ENCODE data around the gene ORM2. TPM values are rescaled to one million over a fixed set of nuclear protein-coding genes. Genes with fewer than 3 reads are reported as not detected.

ORM2 gene
- total RNA-seq, 2 donors from 2014 or later, result not detected

- WGBS, 2 donors, result 70 to 75% methylated on average over 5 of the region's 5 CpGs
- Histone ChIP-seq H3K27me3 (no peaks in the 10 kb centered on the region), H3K27ac (no peak overlapping the region), H3K4me1 (no peaks in the 10 kb centered on the region), H3K4me3 (no peak overlapping the region), H3K36me3 (replicated peaks in 1 of 2; ENCODE audit: insufficient read depth in 1 of 2, low read depth in 2 of 2) (no peaks in the 10 kb centered on the region), H3K9me3 (no peaks in the 10 kb centered on the region)
- no peak for TF ChIP-seq CTCF (IDR thresholded peaks at IDR 0.05)
- no peak for TF ChIP-seq POLR2A (IDR thresholded peaks at IDR 0.05)
- ATAC-seq (no peak), DNase-seq (peak in 1 of 4 donors; percentile 3)
- intact Hi-C loops (cut with DNase I), result no loop called here
Measured at GRCh38 chr9:114303571-114303970, 26.1 kb upstream of the ORM2 start.

GRCh38 chr9:114303977-114304376, 25.7 kb upstream of the ORM2 start:
- intact Hi-C loops (cut with DNase I), result no loop called here
- no peaks in the 10 kb centered on the region for H3K27me3 ChIP-seq
- no peaks in the 10 kb centered on the region for H3K36me3 ChIP-seq (replicated peaks in 1 of 2; ENCODE audit: insufficient read depth in 1 of 2, low read depth in 2 of 2)
- H3K27ac ChIP-seq, result no peak overlapping the region
- H3K4me3 ChIP-seq, result no peak overlapping the region
- H3K9me3 ChIP-seq, result no peaks in the 10 kb centered on the region
- H3K4me1 ChIP-seq, result no peaks in the 10 kb centered on the region
- no peak for TF ChIP-seq POLR2A (IDR thresholded peaks at IDR 0.05)
- WGBS, 2 donors, result 93% methylated on average over 4 of the region's 4 CpGs
- DNase-seq (peak in 2 of 4 donors; percentile 1 to 2), ATAC-seq (no peak)

- intact Hi-C loops (cut with DNase I), result no loop called here
- DNase-seq (peak in 2 of 4 donors; percentile 1 to 8), ATAC-seq (no peak)
- Histone ChIP-seq H3K9me3 (no peaks in the 10 kb centered on the region), H3K27ac (no peak overlapping the region), H3K4me3 (no peak overlapping the region), H3K27me3 (no peaks in the 10 kb centered on the region), H3K4me1 (no peaks in the 10 kb centered on the region), H3K36me3 (replicated peaks in 1 of 2; ENCODE audit: insufficient read depth in 1 of 2, low read depth in 2 of 2) (no peaks in the 10 kb centered on the region)
- TF ChIP-seq POLR2A (IDR thresholded peaks at IDR 0.05) (no peak), CTCF (IDR thresholded peaks at IDR 0.05) (no peak)
- 82 to 84% methylated on average over 8 to 10 of the region's 10 CpGs for WGBS, 2 donors
Measured at GRCh38 chr9:114304416-114305188, 25.1 kb upstream of the ORM2 start.

GRCh38 chr9:114307899-114308267, 21.8 kb upstream of the ORM2 start:
- no peaks in the 10 kb centered on the region for H3K36me3 ChIP-seq (replicated peaks in 1 of 2; ENCODE audit: insufficient read depth in 1 of 2, low read depth in 2 of 2)
- no peak overlapping the region for H3K4me3 ChIP-seq
- no peaks in the 10 kb centered on the region for H3K27me3 ChIP-seq
- intact Hi-C loops (cut with DNase I), result no loop called here
- H3K27ac ChIP-seq, result no peak overlapping the region
- peak in 1 of 4 donors; percentile 2 for DNase-seq
- H3K9me3 ChIP-seq, result no peaks in the 10 kb centered on the region
- 93% methylated on average over 6 of the region's 6 CpGs for WGBS, 2 donors
- ATAC-seq, result no peak
- no peaks in the 10 kb centered on the region for H3K4me1 ChIP-seq
- TF ChIP-seq POLR2A (IDR thresholded peaks at IDR 0.05) (no peak), CTCF (IDR thresholded peaks at IDR 0.05) (no peak)

- ATAC-seq, result no peak
- TF ChIP-seq POLR2A (IDR thresholded peaks at IDR 0.05) (no peak), CTCF (IDR thresholded peaks at IDR 0.05) (no peak)
- Histone ChIP-seq H3K27me3 (no peaks in the 10 kb centered on the region), H3K9me3 (no peaks in the 10 kb centered on the region), H3K4me1 (no peaks in the 10 kb centered on the region), H3K36me3 (replicated peaks in 1 of 2; ENCODE audit: insufficient read depth in 1 of 2, low read depth in 2 of 2) (no peaks in the 10 kb centered on the region), H3K27ac (no peak overlapping the region), H3K4me3 (no peak overlapping the region)
- intact Hi-C loops (cut with DNase I), result no loop called here
- WGBS, 2 donors, result 91 to 92% methylated on average over 13 of the region's 13 CpGs
- peak in 3 of 4 donors; percentile 1 to 9 (median 8) for DNase-seq
Measured at GRCh38 chr9:114308361-114308950, 21.2 kb upstream of the ORM2 start.
